Effector CD8-positive, alpha-beta T cell (primary cell): Measurements from ENCODE around the gene FOLR2.
"Not testable (repeated sequence)": the region's sequence is repeated elsewhere in the genome, so short reads cannot be mapped to it uniquely, and the experiment has no call there.

ENCODE experiments used
- DNase-seq: peaks from one replicate; lab custom pipeline; 2025; lab: John Stamatoyannopoulos, UW

FOLR2 gene

DNA sequence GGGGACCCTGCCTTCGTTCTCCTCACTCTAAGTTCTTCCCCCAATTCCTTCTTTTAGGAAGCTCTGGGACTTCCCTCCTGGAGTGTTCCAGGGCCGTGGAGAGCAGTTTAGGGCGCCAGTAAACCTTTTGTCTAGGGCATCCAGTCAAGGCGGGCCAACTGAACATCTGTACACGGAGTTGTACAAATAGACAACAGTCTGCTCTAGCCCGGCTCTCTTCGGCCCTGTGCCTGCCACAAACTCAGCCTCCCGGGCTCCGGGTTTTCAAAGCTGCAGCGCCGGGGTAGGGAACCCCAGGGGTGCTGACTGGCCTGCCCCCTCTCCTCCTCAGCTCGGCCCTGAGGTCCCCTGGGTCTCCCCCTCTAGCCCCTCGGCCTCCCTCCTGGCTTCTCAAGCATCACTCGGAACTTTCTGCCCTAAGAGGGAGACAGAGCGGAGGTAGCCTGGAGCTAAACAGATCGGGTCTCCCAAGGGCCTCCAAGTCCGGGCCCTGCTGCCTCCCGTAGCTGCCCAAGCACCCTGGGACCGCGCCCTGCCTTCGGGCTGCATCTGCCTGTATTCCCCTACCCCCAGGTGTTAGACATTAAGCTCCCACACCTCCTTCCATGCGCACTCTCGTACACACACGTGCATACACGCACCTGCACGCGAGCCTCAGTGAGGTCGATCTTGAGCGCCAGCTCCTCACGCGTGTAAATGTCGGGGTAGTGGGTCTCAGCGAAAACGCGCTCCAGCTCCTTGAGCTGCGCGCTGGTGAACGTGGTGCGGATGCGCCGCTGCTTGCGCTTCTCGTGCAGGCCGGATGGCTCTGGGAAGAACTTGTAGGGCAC lies 24.1 kb downstream of the FOLR2 start:
- no peak for DNase-seq

DNA sequence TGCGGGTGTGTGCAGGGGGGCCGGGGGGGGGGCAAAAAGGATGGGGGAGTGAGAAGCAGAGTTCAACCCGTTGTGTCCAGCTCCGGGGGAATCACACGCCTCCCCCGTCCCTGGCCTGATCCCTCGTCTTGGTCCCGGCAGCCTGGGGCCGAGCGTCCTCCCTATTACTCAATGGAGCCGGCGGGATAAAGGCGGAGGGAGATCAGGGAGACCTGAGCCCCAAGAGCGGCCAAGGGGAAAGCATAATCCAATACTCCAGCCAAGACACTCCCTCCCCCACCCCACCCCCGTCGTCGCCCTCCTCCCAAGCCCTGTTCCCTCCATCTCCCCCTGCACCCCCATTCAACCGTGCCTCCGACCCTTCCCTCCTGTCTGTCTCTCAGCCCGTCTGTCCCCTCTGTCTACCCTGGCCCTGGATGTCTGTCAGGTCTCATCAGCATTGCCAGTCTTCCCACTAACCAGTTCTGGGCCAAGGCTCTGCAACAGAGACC lies 24.7 kb downstream of the FOLR2 start:
- DNase-seq: no peak

DNA sequence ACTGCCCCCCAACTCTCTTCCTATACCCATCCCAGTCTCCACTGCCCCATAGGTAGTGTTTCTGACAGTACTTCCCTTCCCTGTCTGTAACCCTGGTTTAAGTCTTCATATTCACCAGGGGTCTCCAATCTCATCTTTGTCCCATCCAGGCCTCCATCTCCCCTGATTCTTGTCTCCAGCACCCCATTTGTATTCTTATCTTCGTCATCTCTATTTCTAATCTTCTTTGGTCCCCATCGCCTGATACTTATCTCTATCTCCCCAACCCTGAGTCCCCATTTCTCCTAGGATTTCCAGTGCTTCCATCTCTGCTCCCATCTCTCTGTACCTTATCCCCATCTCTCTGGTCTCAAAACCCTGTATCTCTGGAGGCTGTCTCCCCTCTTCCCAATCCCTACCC lies 25.5 kb downstream of the FOLR2 start:
- no peak for DNase-seq

DNA sequence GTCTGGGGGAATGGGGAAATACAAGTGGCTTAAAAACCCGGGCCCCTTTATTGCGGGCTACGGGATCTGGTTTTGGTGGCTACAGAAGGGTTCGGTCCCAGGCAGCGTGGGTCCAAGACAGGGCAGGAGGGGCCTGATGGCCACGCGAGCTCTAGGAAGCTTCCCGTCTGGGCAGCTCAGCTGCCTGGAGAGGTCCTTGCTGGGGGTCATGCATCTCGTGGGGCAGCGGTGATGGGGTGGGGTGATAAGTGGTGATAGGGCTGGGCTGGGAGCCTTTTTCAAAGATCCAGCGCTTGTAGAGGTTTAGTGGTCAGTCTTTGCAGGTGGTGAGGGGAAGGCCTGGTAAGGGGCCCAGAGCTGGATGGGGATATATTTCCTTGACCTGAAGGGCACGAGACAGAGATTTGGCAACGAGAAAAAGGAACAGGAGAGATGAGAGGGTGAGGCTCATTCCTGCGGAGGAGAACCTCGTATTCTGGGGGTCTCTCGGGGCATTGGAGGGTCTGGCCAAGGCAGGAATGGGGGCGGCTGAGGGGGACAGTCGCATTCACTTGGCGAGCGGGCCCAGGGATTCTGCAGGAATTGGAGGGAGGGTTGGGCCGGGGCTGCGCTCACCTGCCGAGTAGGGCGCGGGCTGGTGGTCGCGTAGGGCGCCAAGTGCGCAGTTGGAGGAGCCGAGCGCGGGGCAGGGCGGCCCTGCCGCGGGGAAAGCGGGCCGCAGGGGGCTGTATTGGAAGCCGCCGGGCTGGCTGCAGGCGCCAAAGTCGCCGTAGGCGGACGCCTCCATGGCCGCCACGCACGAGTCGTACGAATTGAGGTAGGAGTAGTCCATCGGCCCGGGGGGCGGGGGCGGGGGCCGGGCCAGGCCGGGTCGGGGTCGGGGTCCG lies 26.8 kb downstream of the FOLR2 start:
- no peak for DNase-seq

DNA sequence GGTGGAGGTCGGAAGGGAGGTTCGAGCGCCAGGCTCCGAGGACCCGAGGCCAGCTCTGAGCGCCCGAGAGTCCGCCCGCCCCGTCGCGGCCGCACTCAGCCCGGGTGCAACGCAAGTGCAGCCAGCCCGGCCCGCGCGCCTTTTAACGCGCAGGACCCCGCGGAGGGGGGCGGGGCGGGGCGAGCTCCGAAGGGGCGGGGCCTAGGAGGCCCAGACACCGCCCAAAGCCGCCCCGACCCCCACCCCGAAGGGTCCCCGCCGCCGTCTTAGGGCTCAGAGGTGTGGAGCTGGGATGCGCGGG lies 27.4 kb downstream of the FOLR2 start, which contains the start of gene PHOX2A:
PHOX2A (minus strand) TSS at position 117 of the 301 bp plus-strand sequence. CDS start 172 bp downstream, outside the sequence.
- no peak for DNase-seq

DNA sequence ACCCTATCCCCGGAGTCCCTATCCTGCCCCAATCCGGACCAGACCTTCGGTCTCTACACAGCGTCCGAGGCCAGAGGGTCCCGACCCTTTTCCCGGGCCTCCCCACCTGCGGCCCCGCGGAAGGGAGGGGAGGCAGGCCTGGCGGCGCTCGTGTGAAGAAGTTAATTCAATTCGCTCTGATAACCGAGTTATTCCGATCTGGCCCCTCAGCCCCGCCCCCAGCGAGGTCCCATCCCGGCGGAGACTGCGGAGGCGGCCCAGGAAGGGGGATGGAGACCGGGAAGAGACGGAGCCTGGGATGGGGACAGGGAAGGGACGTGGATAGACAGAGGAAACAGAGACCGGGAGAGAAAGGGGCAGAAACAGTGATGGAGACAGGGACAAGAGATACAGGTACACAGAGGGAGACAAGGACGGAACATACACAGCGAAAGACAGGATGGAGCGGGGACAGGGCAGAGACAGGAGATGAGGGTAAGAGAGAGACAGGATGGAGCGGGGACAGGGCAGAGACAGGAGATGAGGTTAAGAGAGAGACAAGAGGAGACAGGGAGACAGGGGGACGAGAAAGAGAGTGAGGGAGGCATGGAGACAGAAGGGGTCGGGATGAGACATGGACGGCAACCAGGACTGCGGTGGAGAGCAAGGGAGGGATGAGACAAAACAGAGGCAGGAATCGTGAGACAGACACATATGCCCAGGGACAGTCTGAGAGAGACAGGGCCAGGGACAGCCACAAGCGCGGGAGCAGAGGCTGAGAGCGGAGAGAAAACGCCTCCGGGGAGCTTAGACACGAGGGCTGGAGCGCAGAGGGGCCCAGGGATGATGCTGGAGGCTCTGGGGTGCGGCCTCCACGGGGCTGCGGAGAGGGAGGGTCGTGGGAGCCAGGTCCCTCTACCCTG lies 28.0 kb downstream of the FOLR2 start:
- DNase-seq: no peak

DNA sequence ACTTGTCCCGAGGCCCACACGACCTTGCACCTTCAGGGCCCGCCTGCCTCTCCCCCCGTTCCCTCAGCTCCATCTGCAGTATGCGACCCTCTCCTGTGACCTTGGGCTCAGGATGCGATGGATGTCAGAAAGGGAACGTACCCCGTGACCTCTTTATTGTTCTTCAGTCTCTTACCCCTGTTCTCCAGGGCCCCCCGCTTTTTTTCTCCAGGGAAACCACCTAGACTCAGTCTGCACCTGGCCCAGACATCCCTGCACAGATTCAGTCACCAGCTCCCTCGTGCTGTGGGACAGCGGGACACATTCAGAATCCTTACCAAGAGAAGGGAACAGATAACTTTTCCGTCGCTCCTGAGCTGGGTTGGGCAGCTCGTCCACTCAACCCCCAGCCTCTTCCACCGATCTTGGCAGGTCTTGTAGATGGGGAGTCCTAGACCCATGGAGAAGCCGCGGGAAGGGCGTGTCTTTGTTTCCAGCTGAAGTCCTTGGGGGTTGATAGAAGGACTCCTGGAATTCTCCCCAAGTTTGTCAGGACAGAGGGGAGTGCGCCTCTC lies 28.7 kb downstream of the FOLR2 start:
- no peak for DNase-seq

DNA sequence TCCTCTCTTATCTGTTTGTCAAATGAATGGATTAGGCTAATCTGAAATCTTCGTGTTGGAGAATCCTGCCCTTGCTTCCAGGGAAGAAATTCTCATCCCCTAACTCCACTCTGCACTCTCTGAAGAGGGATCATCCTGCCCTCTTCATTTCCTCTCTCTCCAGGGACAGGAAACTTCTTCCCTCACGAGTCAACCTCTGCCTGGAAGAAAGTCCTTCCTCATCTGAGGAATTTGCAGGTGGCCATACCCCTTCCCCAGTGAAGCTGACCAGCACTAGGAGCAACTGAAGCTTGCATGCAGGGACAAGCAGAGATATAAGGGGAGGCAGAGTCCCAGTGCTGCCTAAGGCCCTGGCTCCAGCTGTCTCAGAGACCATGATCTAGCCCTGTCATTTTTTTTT lies 31.0 kb downstream of the FOLR2 start:
- DNase-seq: no peak

DNA sequence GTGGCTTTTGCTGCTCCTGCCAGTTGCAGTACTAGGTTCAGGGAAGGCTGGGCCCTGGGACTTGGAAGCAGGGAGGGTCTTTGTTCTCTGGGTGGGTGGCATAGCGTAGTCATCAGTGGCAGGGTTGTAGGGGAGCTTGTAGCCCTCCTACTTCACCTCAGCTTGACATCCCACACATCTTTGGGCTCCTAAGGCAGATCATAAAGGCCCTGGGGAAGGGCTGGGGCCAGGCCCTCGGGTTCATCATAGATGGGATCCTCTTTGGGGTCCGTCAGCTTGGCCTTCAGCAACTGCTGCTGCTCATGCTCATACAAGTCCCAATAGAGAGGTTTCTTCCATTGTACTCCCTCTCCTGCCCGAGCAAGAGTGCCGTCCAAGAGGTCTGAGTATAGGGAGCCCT lies 33.4 kb downstream of the FOLR2 start:
- DNase-seq: no peak

DNA sequence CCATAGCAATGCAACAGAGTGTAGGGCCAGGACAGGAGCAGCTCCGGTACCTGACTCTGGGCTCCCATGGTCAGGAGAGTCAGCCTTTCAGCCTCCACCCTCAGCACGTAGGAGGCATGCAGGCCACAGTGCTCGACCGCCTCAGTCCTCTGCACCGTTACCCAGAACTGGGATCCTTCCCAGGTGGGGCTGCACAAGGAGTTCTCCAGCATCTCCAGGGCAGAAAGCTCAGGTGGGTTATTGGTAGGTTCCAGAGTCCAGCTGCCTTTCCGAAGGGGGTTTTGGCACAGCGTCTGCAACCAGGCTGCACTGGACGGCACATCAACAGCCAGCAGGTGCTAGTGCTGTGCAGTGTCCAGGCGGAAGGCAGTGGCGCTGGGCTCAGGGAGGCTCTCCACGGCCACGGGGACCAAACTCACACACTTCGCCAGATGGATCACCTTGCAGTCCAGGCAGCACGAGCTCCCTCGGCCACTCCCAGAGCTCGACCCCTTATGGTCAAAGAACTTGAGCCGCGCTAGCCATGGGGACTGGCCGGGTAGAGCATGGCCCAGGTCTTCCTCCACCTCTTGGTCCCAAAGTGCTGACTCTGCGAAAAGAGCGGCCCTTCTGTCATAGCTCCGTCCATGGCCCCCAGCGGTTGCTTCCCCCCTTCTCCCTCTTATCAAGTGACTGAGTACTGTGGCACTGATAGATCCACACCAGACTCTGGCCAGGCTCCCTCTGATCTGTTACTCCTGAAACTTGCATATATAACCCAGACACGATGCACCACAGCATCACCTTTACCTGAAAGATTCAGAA lies 34.3 kb downstream of the FOLR2 start:
- no peak for DNase-seq

DNA sequence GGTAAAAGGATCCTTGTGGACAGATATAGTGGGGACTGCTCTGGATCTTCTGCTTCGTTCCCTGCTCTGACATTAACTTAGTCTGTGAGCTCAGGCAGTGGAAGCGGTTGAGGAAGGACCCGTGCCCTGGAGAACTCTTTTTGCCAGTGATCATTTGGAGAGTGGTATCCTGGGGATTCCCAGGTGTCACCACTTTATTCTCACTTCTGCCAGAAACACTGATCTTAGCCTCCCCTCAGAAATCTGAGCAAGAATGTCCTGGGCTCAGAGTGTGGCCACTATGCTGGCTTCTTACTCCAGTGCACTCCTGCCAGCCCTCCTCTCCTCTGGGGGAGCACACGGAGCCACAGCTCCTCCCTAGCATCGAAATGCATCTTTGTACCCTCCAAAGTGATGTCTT lies 35.0 kb downstream of the FOLR2 start:
- no peak for DNase-seq

DNA sequence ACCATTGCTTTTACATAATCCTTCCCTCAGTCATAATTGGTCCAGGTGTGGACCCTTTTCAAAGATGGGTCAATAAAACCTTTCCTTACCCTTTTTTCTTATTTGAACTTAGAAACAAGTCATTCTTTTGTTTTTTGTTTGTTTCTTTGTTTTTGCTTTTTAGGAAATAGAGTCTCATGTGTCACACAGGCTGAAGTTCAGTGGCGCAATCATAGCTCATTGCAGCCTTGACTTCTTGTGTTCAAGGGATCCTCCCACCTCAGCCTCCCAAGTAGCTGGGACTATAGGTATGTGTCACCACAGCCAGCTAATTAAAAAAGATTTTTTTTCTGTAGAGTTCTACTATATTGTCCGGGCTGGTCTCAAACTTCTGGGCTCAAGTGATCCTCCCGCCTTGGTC lies 36.8 kb downstream of the FOLR2 start:
- no peak for DNase-seq

DNA sequence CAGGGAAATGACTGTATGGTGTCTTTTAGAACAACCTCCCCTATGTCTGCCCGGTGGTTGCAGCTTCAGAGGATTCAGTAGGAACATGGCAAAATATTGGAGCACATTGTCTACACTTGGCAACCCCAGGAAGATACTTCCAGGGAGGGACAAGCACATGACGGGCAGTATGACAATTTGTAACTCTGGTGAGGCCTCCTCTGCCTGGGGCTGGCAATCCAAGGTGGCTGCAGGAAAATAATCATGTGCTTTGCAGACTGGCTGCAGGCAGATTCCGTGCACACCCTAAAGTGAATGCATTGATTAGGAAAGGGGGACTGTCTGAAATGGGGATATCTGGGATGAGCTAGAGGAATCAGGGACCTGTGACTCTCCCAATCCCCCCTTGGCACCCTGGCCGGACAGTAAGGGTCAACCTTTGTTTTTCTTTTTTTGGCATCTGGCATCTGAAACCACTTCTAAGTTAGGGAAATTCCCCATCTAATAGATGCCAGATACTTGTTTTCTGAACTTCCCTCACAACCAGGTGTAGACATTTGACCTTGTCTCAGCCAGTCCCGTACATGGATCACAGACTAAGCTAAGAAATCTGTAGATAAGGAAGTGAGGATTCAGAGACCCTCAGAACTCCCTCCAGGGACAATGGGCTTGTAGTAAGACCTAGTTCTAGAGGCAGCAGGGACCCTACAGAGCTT lies 37.9 kb downstream of the FOLR2 start:
- DNase-seq: no peak

DNA sequence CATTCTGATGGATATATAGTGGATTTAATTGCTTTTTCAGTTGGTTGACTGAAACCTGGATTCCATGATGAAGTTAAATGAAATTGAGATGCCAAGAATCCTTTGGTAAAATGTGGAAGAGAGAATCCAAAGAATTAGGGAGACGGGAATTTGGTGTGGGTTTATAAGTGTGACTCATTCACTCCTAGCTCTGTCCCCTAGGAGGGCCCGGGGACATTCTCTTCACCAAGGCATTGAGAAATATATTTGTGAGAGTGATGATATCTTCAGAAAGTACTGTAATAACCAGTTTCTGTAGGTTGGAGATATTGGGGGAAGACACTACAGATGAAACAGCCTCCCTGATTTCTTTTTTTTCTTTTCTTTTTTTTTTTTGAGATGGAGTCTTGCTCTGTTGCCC lies 41.0 kb downstream of the FOLR2 start:
- no peak for DNase-seq

DNA sequence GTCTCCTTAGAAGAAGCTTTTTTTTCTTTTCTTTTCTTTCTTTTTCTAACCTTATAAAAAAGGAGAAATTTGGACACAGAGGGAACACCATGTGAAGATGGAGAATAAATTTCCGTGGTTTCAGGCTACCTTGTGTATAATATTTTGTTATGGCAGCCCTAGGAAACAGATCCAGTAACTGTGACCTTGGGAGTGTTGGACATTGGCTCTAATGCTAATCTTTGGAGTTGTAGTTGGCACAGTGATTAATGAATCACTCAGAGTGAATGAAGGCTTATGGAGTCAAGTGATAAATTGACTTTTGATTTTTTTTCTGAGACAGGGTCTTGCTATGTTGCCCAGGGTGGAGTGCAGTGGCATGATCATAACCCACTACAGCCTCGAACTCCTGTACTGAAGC lies 42.9 kb downstream of the FOLR2 start:
- DNase-seq: no peak

DNA sequence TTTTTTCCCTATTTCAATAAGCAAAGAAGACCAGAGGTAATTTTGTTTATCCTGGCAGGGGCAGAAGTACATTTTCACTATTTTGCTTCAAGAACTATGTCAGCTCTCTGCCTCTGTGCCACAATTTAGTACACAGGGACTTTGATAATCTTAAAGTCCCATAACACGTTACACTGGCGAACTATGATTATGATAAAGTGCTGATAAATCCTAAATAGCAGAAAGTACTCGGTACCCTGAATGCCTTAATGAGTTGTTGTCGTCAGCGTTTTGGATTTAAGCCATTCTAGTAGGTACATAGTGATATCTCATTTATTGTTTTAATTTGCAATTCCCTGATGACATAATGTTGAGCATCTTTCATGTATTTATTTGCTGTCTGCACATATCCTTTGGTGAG lies 44.0 kb downstream of the FOLR2 start:
- DNase-seq: no peak

DNA sequence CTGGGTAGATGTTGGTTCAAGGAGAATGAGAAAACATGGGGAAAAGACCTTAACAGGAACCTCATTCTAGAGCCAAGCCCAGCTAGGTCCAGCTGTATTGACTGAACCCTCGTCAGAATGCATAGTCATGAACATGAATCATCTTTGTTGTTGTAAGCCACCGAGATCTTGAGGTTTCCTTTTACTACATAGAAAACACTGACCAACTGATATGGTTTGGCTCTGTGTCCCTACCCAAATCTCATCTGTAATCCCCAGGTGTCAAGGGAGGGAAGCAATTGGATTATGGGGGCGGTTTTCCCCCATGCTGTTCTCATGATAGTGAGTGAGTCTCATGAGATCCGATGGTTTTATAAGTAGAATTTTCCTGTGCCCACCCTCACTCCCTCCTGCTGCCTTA lies 46.8 kb downstream of the FOLR2 start:
- DNase-seq: no peak

DNA sequence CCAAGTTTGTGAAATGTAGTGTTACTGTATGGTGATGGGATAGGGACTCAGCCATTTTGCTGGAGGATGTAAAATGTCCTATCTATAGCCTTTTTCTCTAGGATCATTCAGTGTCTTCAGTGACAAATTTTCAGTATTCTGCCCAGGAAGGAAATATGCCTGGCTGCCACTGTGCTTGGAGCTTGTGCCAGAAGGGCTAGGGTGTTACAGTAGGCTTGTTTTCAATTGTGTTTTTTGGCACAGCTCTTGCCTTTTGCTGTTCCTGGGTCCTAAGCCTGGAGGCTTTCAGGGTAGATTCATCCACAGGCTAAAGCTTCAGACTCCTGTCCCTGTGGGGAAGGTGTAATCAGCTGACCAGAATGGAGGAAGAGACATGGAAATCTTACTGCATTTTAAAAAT lies 49.4 kb downstream of the FOLR2 start:
- DNase-seq: no peak

DNA sequence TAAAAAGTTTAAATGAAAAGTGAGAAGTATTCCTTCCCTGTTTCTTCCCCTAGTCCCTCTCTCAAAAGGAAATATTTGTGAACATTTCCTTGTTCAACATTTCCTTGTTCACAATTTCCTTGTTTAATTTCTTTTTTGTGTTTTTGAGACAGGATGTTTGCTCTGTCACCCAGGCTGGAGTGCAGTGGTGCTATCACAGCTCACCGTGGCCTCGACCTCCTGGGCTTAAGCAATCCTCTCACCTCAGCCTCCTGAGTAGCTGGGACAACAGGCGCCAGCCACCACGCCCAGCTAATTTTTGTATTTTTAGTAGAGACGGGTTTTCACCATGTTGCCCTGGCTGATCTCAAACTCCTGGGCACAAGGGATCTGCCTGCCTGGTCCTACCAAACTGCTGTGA lies 50.4 kb downstream of the FOLR2 start:
- not testable (repeated sequence) for DNase-seq

DNA sequence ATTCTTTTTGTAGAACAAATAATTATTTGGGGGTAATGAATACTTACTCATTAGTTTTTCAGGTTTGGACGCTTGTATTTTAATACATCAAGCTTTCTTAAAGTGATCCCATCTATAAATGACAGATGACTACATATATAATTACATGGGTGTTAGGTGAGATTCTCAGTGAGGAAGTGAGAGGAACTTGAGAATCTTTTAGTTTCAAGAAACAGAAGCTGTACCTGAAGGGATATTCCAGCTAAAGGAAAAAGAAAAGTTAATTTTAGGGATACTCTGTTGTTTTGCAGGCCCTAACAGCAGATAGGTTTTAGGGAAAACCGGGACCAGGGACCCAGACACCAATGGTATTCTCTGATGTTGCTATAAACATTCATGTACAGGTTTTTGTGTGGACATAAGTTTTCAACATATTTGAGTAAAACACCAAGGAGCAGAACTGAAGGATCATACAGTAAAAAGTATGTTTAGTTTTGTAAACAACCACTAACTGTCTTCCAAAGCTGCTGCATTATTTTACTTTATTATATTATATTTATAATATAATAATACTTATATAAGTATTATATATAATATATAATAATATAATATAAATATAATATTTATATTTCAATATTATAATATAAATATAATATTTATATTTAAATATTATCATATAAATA lies 51.5 kb downstream of the FOLR2 start:
- no peak for DNase-seq
